CD4-positive, CD25-positive, alpha-beta regulatory T cell (primary cell): ENCODE data around the gene CYB561D2. TPM values are rescaled to one million over a fixed set of nuclear protein-coding genes. Genes with fewer than 3 reads are reported as not detected.

Experiments
- ATAC-seq, 2 donors: fragments of 150-1000 bp; cut with Tn5 transposase; one replicate each; pipeline ENCODE4 v1.10.0; 2021; ENCODE audit warnings: low read depth in 2 of 2, moderate number of reproducible peaks in 2 of 2, moderate library complexity in 1 of 2
- DNase-seq, 3 donors: peaks; one replicate each; pipeline versions ENCODE4 v3.0.0 to v3.0.0-alpha.2; 2012 to 2022; ENCODE audit warnings: mixed read lengths in 1 of 3
- H3K27ac ChIP-seq: one replicate; pipeline ENCODE4 v1.7.0; 2013; ENCODE audit warnings: mild to moderate bottlenecking, low read length; ENCODE audit not compliant: insufficient read depth, poor library complexity, severe bottlenecking
- H3K27me3 ChIP-seq: one replicate; pipeline ENCODE4 v1.7.0; 2013; ENCODE audit warnings: low read length; ENCODE audit not compliant: control insufficient read depth, insufficient read depth
- H3K36me3 ChIP-seq: one replicate; pipeline ENCODE4 v1.7.0; 2013; ENCODE audit warnings: mild to moderate bottlenecking, low read length, moderate library complexity; ENCODE audit not compliant: control insufficient read depth, insufficient read depth
- H3K4me1 ChIP-seq: 2 replicates; pipeline ENCODE4 v1.7.0; 2013; ENCODE audit warnings: mild to moderate bottlenecking, low read length; ENCODE audit not compliant: insufficient read depth, control insufficient read depth, poor library complexity, severe bottlenecking
- H3K4me3 ChIP-seq: one replicate; pipeline ENCODE4 v1.7.0; 2013; ENCODE audit warnings: low read depth, mild to moderate bottlenecking, low read length, moderate library complexity
- H3K9me3 ChIP-seq, 2 experiments: 1 replicate in 1 of 2; 2 replicates in 1 of 2; pipeline ENCODE4 v1.7.0; 2013; ENCODE audit warnings: low read length in 2 of 2, mild to moderate bottlenecking in 1 of 2, moderate library complexity in 1 of 2; ENCODE audit not compliant: control insufficient read depth in 2 of 2
- H3K27ac Mint-ChIP-seq, 3 donors: one replicate each; pipeline ENCODE4 v1.8.0; 2020 to 2022; ENCODE audit warnings: mild to moderate bottlenecking in 3 of 3, mixed read lengths in 3 of 3, moderate library complexity in 2 of 3
- H3K27me3 Mint-ChIP-seq: one replicate; pipeline ENCODE4 v1.8.0; 2022; ENCODE audit warnings: mild to moderate bottlenecking, mixed read lengths
- H3K36me3 Mint-ChIP-seq: one replicate; pipeline ENCODE4 v1.8.0; 2020; ENCODE audit warnings: mixed read lengths
- H3K4me1 Mint-ChIP-seq, 4 donors: one replicate each; pipeline ENCODE4 v1.8.0; 2020 to 2022; ENCODE audit warnings: mixed read lengths in 4 of 4, mild to moderate bottlenecking in 1 of 4
- H3K4me3 Mint-ChIP-seq, 4 donors: one replicate each; pipeline ENCODE4 v1.8.0; 2020 to 2022; ENCODE audit warnings: mild to moderate bottlenecking in 4 of 4, mixed read lengths in 4 of 4, moderate library complexity in 3 of 4
- H3K9me3 Mint-ChIP-seq, 7 donors: one replicate each; pipeline ENCODE4 v1.8.0; 2020 to 2022; ENCODE audit warnings: mixed read lengths in 7 of 7, mild to moderate bottlenecking in 3 of 7, moderate library complexity in 2 of 7
- polyA plus RNA-seq, 4 donors: library from polyadenylated mRNA; unstranded; fragments of 300-500 nt; fragmentation: Illumina TruSeq; gene quantifications; one replicate each; pipeline ENCODE4 v1.2.3, GENCODE V29; 2021
- total RNA-seq: library from RNA; stranded (reverse); gene quantifications from one replicate; pipeline ENCODE4 v1.2.3, GENCODE V29; 2022

The CYB561D2 gene
- total and polyA plus RNA-seq, 5 donors from 2014 or later, result 28.5 to 92.2 (median 73.8) TPM

DNA sequence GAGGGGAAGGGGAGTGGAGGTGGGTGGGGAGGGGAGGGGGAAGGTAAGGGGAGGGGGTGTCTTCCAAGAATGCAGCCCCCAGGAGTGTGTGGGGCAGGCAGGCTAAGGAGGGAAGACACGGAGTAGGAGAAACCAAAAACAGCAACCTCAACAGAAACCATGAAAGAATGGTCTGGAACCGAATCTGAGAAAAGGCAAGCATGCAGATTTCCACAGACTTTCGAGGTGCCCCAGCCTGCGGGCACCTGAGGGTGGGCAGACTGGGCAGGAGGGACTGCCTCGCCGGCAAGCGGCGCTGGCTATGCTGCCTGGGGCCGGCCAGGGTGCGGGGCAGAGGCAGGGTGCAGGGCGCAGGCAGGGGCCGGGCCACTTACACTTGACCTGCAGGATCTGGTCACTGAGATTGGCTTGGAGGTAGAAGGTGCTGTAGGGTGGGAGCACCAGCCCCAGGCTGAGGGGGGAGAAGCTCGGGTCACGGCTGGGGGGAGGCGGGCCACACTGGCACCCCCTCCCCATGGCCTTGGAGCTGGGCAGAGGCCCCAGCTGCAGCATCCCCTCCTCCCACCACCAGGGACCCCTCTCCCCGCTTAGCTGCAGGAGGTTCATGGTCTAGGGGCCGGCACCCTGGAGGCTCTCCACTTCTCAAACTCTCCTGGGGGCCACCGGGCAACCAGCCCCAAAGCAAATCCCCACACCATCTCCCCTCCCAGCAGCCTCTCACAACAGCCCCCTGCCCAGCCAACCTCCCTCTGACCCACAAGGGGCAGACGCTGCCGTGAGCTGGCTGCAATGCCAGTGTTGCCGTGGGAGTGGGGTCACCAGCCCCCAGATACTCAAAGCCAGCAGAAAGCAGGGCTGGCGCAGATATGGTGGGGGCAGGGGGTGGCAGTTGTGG, 23.9 kb downstream of the CYB561D2 start:
- Mint-ChIP-seq H3K4me3 (no peak overlapping the region), H3K36me3 (no peaks in the 10 kb centered on the region), H3K27ac (no peak overlapping the region), H3K9me3 (peaks cover 0 to 4% (median 0%) of the 10 kb centered on the region in 7 donors), H3K4me1 (peaks cover 0 to 8% (median 0%) of the 10 kb centered on the region in 4 donors), H3K27me3 (peaks cover 17% of the 10 kb centered on the region)
- Histone ChIP-seq H3K9me3 (no peaks in the 10 kb centered on the region), H3K4me3 (no peak overlapping the region), H3K4me1 (peaks cover 3% of the 10 kb centered on the region), H3K27me3 (no peaks in the 10 kb centered on the region), H3K36me3 (no peaks in the 10 kb centered on the region), H3K27ac (no peak overlapping the region)
- DNase-seq, result no peak
- ATAC-seq, result no peak

DNA sequence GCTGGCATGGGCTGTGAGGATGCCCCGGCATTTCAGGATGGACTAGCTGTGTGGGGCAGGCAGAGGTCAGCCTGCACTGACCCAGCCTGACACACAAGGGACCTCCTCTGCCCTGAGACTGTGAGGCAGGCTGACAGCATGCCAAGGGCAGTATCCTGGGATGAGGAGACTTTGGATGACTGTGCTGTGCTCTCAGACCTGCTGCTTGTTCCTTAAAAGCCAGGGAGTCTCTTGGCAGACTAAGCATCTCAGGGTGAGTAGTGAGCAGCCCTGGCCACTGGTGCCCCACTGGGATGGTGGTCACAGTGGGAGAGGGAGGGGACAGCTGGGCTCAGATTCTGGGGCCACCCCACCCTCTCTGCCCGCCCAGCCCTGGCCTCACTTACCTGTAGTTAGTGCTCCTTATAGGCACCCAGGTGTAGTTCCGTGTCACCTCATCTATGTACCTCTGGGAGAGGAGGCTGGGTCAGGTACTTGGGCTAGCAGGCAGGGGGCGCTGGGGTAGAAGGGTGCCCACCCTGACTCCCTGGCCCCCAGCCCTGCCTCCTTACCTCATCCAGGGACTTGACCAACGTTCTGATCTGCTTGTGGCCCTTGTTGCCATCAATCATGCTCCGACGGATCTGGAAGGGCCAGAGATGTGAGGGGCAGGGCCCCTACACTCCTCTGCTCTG, 24.7 kb downstream of the CYB561D2 start:
- no peaks in the 10 kb centered on the region for H3K27me3 ChIP-seq
- Mint-ChIP-seq H3K4me3 (no peak overlapping the region), H3K36me3 (no peaks in the 10 kb centered on the region), H3K27ac (peak overlapping the region in 1 of 3 donors; percentile 35), H3K4me1 (peaks cover 0 to 8% (median 0%) of the 10 kb centered on the region in 4 donors), H3K27me3 (peaks cover 17% of the 10 kb centered on the region), H3K9me3 (peaks cover 0 to 4% (median 0%) of the 10 kb centered on the region in 7 donors)
- no peaks in the 10 kb centered on the region for H3K9me3 ChIP-seq
- H3K36me3 ChIP-seq, result no peaks in the 10 kb centered on the region
- H3K27ac ChIP-seq, result no peak overlapping the region
- no peak overlapping the region for H3K4me3 ChIP-seq
- DNase-seq, result no peak
- H3K4me1 ChIP-seq, result peaks cover 3% of the 10 kb centered on the region
- ATAC-seq, result no peak

DNA sequence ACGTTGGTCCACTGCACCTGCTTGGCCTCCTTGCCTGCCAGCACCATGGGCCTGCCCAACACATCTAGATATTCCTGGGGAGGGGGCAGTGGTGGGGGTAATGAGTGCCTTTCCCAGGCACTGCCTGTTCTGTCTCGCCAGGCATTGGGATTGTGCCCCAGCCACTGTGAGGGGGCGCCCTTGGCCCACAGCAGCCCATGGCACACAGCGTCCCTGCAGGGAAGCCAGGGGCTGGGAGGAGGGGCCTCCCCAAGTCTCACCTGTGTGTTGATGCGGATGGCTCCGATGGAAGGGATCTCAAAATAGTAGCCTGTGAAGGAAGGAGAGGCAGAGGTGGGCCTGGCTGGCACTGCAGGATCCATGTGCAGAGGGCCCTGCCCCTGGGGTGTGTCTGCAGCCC, 27.4 kb downstream of the CYB561D2 start:
- peaks cover 3% of the 10 kb centered on the region for H3K4me1 ChIP-seq
- peaks cover 0 to 3% (median 0%) of the 10 kb centered on the region in 4 donors for H3K4me1 Mint-ChIP-seq
- H3K27me3 Mint-ChIP-seq, result peaks cover 5% of the 10 kb centered on the region
- H3K36me3 ChIP-seq, result no peaks in the 10 kb centered on the region
- H3K4me3 Mint-ChIP-seq, result no peak overlapping the region
- no peak overlapping the region for H3K4me3 ChIP-seq
- H3K27ac ChIP-seq, result no peak overlapping the region
- H3K9me3 ChIP-seq, result no peaks in the 10 kb centered on the region
- no peaks in the 10 kb centered on the region for H3K27me3 ChIP-seq
- H3K9me3 Mint-ChIP-seq, result peaks cover 0 to 2% (median 0%) of the 10 kb centered on the region in 7 donors
- no peaks in the 10 kb centered on the region for H3K36me3 Mint-ChIP-seq
- no peak for DNase-seq
- ATAC-seq, result no peak
- H3K27ac Mint-ChIP-seq, result no peak overlapping the region

GRCh38 chr3:50378757-50379156, 28.1 kb downstream of the CYB561D2 start:
- Histone ChIP-seq H3K4me3 (no peak overlapping the region), H3K27ac (no peak overlapping the region), H3K36me3 (no peaks in the 10 kb centered on the region), H3K4me1 (no peaks in the 10 kb centered on the region), H3K9me3 (no peaks in the 10 kb centered on the region), H3K27me3 (no peaks in the 10 kb centered on the region)
- no peaks in the 10 kb centered on the region for H3K4me1 Mint-ChIP-seq
- H3K27me3 Mint-ChIP-seq, result peaks cover 5% of the 10 kb centered on the region
- H3K27ac Mint-ChIP-seq, result no peak overlapping the region
- ATAC-seq (no peak), DNase-seq (no peak)
- H3K4me3 Mint-ChIP-seq, result no peak overlapping the region
- H3K36me3 Mint-ChIP-seq, result no peaks in the 10 kb centered on the region
- peaks cover 0 to 2% (median 0%) of the 10 kb centered on the region in 7 donors for H3K9me3 Mint-ChIP-seq

DNA sequence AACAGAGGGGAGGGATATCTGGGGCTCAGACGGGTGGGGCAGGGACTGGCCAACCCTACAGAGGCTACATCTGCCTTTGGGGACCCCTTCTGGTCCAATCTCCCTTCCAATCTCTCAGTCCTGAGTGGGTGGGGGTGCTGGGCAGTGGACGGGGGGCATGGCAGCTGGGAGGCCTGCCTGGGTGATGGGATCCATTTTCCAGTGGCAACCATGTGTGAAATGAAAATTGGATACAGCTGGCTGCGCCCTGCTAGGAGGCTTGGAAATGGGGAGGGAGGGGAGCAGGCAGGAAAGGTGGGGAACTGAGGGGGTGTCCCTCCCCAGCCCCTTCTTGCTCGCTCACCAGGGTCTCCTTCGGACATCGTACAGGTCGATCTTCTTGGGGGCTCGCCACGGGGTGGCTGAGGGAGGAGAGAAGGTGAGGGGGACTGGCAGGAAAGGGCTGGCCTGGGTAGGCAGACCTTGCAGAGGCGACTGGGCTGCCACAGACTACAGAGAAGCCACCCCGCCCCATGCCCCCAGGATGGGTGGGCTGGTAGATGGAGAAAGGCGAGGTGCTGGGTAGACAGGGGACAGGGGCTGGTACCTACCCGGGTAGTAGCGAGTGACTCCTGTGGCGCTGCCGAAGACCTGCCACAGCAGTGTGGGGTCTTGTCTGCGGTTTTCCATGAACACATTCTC, 29.9 kb downstream of the CYB561D2 start:
- no peak overlapping the region for H3K4me3 Mint-ChIP-seq
- H3K36me3 Mint-ChIP-seq, result no peaks in the 10 kb centered on the region
- no peaks in the 10 kb centered on the region for H3K36me3 ChIP-seq
- H3K27me3 ChIP-seq, result no peaks in the 10 kb centered on the region
- H3K9me3 ChIP-seq, result no peaks in the 10 kb centered on the region
- H3K27ac ChIP-seq, result no peak overlapping the region
- DNase-seq (no peak), ATAC-seq (no peak)
- no peak overlapping the region for H3K4me3 ChIP-seq
- no peak overlapping the region for H3K27ac Mint-ChIP-seq
- no peaks in the 10 kb centered on the region for H3K4me1 ChIP-seq
- H3K27me3 Mint-ChIP-seq, result peaks cover 5% of the 10 kb centered on the region
- peaks cover 0 to 2% (median 0%) of the 10 kb centered on the region in 7 donors for H3K9me3 Mint-ChIP-seq
- H3K4me1 Mint-ChIP-seq, result no peaks in the 10 kb centered on the region

GRCh38 chr3:50381383-50381782, 30.7 kb downstream of the CYB561D2 start:
- Histone ChIP-seq H3K4me1 (no peaks in the 10 kb centered on the region), H3K27ac (no peak overlapping the region), H3K9me3 (no peaks in the 10 kb centered on the region), H3K27me3 (no peaks in the 10 kb centered on the region), H3K4me3 (no peak overlapping the region), H3K36me3 (no peaks in the 10 kb centered on the region)
- Mint-ChIP-seq H3K27me3 (peaks cover 5% of the 10 kb centered on the region), H3K36me3 (no peaks in the 10 kb centered on the region), H3K9me3 (peaks cover 0 to 2% (median 0%) of the 10 kb centered on the region in 7 donors), H3K27ac (no peak overlapping the region), H3K4me3 (no peak overlapping the region), H3K4me1 (no peaks in the 10 kb centered on the region)
- no peak for DNase-seq
- ATAC-seq, result no peak

DNA sequence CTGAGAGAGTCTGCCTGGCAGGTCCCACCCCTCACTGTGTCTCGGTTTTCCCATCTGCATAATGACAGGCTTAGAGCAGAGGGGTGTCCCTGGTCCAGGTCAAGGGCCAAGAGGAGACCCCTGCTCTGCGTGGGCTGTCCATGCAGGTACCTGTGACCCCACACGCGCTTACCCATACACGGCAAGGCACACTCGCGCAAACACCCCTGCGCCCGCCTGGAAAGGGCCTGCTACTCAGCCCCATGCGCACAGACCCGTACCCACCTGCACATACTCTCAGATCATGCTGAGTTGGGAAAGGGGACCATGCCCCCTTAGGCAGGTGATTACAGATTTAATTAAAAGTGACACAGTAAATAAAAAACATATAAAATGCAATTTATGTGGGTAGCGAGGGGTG, 32.1 kb downstream of the CYB561D2 start:
- Mint-ChIP-seq H3K27ac (no peak overlapping the region), H3K27me3 (peaks cover 5% of the 10 kb centered on the region), H3K9me3 (no peaks in the 10 kb centered on the region), H3K4me1 (no peaks in the 10 kb centered on the region), H3K36me3 (no peaks in the 10 kb centered on the region), H3K4me3 (no peak overlapping the region)
- H3K9me3 ChIP-seq, result no peaks in the 10 kb centered on the region
- H3K4me1 ChIP-seq, result no peaks in the 10 kb centered on the region
- H3K27me3 ChIP-seq, result no peaks in the 10 kb centered on the region
- H3K36me3 ChIP-seq, result no peaks in the 10 kb centered on the region
- DNase-seq (no peak), ATAC-seq (no peak)
- no peak overlapping the region for H3K27ac ChIP-seq
- no peak overlapping the region for H3K4me3 ChIP-seq
